Left ventricle myocardium inferior (tissue), 1 donor: ENCODE data around the gene NSD2. TPM values are rescaled to one million over a fixed set of nuclear protein-coding genes. Genes with fewer than 3 reads are reported as not detected.

Experiments used
- DNase-seq: peaks from one replicate; pipeline ENCODE4 v3.0.0-alpha.2; 2020
- H3K27ac ChIP-seq: fragments of 200-600 bp; replicated peaks from 2 replicates; pipeline ENCODE4 v1.8.0; 2021
- H3K27me3 ChIP-seq: fragments of 200-600 bp; 2 replicates; pipeline ENCODE4 v1.8.0; 2021; ENCODE audit warnings: low read depth
- H3K36me3 ChIP-seq: fragments of 200-600 bp; 2 replicates; pipeline ENCODE4 v1.8.0; 2021
- H3K4me1 ChIP-seq: fragments of 200-600 bp; 2 replicates; pipeline ENCODE4 v1.8.0; 2021
- H3K4me3 ChIP-seq: fragments of 200-600 bp; 2 replicates; pipeline ENCODE4 v1.8.0; 2021; ENCODE audit warnings: mild to moderate bottlenecking, moderate library complexity
- H3K9me3 ChIP-seq: fragments of 200-600 bp; replicated peaks from 2 replicates; pipeline ENCODE4 v1.8.0; 2021
- intact Hi-C: fragments of 100-400 bp; cut with micrococcal nuclease; formaldehyde crosslinking; loops from one replicate; pipeline ENCODE4 v1.11.0; 2022
- total RNA-seq: library from RNA; stranded (reverse); fragmentation: NEBNext Ultra II Directional; extraction: Animal tissue kit (Norgen Biotek cat#: 25700); gene quantifications from one replicate; pipeline ENCODE4 v1.2.1, GENCODE V29; 2021
- TF ChIP-seq, protein P1 (sequence below): fragments of 200-600 bp; IDR thresholded peaks from 2 replicates; pipeline ENCODE4 v1.8.0; 2021; ENCODE audit warnings: antibody characterized with exemption, mild to moderate bottlenecking, borderline replicate concordance
- donor health status: DM: no; HTN: yes; CAD: no; lungs with severe emphysema.

NSD2 gene
- total RNA-seq, 1 donor from 2014 or later: 42.5 TPM

DNA sequence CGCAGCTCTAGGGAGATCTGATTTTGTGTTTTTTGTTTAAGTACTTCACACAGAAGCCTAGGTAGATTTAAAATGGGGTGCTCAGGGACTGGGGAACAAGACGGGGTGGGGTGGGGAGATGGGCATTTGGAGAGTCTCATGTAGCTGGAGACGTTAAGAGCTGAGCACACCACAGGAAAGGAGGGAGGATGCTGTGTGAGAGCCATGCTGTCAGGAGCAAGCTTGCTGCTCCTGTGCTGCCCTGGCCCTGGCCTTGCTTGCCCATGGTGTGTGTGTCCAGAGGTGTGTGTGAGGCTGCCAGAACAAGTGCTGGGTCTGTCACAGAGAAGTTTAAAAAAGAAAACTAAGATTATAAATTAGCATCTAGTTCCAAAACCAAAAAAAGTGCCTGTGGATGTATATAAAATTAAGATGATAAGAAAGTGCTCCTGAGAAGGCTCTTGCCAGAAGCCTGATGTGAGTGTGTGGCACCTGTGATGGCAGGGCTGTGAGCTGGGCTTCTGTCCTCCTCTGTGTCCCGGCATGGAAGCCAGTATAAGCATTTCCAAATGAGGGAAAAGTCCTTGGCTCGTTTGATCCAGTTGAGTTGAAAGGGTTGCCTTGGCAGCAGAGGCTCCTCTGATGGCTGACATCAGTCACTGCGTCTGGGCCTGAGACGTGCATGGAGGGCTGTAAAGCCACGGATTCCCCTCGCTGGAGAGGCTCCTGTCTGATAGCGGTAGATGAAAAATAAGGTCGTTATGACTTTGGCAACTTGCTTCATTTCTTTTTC is 74.1 kb downstream of the NSD2 start:
- Histone ChIP-seq H3K27me3 (no peaks in the 10 kb centered on the region), H3K27ac (no peak overlapping the region), H3K9me3 (no peaks in the 10 kb centered on the region), H3K36me3 (peaks cover 26% of the 10 kb centered on the region), H3K4me1 (peaks cover 11% of the 10 kb centered on the region), H3K4me3 (no peak overlapping the region)
- intact Hi-C loops: no loop called here
- TF ChIP-seq, protein P1, sequence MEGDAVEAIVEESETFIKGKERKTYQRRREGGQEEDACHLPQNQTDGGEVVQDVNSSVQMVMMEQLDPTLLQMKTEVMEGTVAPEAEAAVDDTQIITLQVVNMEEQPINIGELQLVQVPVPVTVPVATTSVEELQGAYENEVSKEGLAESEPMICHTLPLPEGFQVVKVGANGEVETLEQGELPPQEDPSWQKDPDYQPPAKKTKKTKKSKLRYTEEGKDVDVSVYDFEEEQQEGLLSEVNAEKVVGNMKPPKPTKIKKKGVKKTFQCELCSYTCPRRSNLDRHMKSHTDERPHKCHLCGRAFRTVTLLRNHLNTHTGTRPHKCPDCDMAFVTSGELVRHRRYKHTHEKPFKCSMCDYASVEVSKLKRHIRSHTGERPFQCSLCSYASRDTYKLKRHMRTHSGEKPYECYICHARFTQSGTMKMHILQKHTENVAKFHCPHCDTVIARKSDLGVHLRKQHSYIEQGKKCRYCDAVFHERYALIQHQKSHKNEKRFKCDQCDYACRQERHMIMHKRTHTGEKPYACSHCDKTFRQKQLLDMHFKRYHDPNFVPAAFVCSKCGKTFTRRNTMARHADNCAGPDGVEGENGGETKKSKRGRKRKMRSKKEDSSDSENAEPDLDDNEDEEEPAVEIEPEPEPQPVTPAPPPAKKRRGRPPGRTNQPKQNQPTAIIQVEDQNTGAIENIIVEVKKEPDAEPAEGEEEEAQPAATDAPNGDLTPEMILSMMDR: no peak
- no peak for DNase-seq

DNA sequence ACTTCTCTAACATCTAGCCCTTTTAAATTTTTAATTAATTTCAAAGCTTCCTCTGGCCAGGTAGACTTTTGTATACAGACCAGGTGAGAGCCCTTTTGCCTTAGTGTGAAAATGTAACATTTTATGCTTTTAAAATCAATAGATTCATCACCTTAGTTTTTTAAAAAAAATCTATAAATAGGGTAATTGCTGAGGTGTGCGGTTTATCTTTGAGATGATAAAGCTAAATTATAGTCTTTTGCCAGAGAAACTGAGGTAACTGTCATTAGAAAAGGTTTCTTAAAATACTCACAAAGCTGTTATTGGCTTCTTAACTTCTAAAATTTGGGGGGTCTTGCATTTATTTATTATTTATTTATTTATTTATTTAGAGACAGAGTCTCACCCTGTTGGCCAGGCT is 74.7 kb downstream of the NSD2 start:
- H3K27ac ChIP-seq: no peak overlapping the region
- peaks cover 26% of the 10 kb centered on the region for H3K36me3 ChIP-seq
- no peaks in the 10 kb centered on the region for H3K9me3 ChIP-seq
- intact Hi-C loops: no loop called here
- no peak overlapping the region for H3K4me3 ChIP-seq
- TF ChIP-seq, protein P1: no peak
- peaks cover 5% of the 10 kb centered on the region for H3K4me1 ChIP-seq
- no peaks in the 10 kb centered on the region for H3K27me3 ChIP-seq
- no peak for DNase-seq

- Histone ChIP-seq H3K27me3 (no peaks in the 10 kb centered on the region), H3K36me3 (peaks cover 24% of the 10 kb centered on the region), H3K4me3 (no peak overlapping the region), H3K27ac (no peak overlapping the region), H3K9me3 (no peaks in the 10 kb centered on the region), H3K4me1 (no peaks in the 10 kb centered on the region)
- TF ChIP-seq, protein P1: no peak
- no peak for DNase-seq
- intact Hi-C loops: no loop called here
Observed at GRCh38 chr4:1948232-1948631, 77.0 kb downstream of the NSD2 start.

- H3K4me1 ChIP-seq: no peaks in the 10 kb centered on the region
- intact Hi-C loops: no loop called here
- H3K4me3 ChIP-seq: no peak overlapping the region
- H3K27me3 ChIP-seq: no peaks in the 10 kb centered on the region
- no peak for DNase-seq
- H3K36me3 ChIP-seq: peaks cover 26% of the 10 kb centered on the region
- TF ChIP-seq, protein P1: no peak
- no peak overlapping the region for H3K27ac ChIP-seq
- no peaks in the 10 kb centered on the region for H3K9me3 ChIP-seq
Observed at GRCh38 chr4:1948892-1949436, 77.8 kb downstream of the NSD2 start.

DNA sequence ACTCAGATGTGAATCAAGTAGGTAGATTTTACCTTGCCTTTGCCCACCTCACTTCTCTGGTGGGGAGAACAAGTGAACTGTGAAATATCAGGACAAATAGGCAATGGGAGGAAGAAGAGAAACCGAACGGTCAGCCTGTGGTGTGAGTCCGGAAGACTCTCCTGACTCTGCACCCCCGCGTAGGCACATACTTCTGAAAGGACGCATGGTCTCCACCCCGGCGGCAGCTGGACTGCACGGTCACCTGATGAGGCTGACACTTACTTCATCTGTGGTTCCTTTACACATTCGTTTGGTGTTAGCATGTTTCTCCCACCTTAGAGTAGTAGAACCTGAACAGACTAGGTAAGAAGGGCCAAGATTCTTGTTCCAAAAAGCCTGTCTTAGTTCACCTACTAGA is 79.2 kb downstream of the NSD2 start:
- no peaks in the 10 kb centered on the region for H3K9me3 ChIP-seq
- no peaks in the 10 kb centered on the region for H3K27me3 ChIP-seq
- H3K27ac ChIP-seq: no peak overlapping the region
- no peak overlapping the region for H3K4me3 ChIP-seq
- peaks cover 33% of the 10 kb centered on the region for H3K36me3 ChIP-seq
- intact Hi-C loops: no loop called here
- DNase-seq: no peak
- no peaks in the 10 kb centered on the region for H3K4me1 ChIP-seq
- TF ChIP-seq, protein P1: no peak
